HCT116 (cell line): Measurements from ENCODE around the gene IL19. TPM values are rescaled to one million over a fixed set of nuclear protein-coding genes. Genes with fewer than 3 reads are reported as not detected.

Source experiments
- ATAC-seq: fragments of 200-7000 bp; cut with Tn5 transposase; 2 replicates; pipeline ENCODE4 v1.9.1; 2020; ENCODE audit warnings: mild to moderate bottlenecking, moderate library complexity
- BruUV-seq: library from RNA; stranded (reverse); fragments of 400-500 nt; replicated peaks from 2 replicates; lab custom pipeline; 2021; lab: Mats Ljungman, UMichigan
- CTCF ChIA-PET: fragments of 300-600 bp; sonication (Branson Sonifier 250); formaldehyde crosslinking; loops from one replicate; lab custom pipeline; 2021; ENCODE audit warnings: antibody characterized with exemption; lab: Charles Lee
- POLR2A ChIA-PET: fragments of 300-600, 350-600 bp; sonication (Branson Sonifier 250); formaldehyde crosslinking; loops from one replicate; lab custom pipeline; 2021; ENCODE audit warnings: antibody characterized with exemption; lab: Charles Lee
- RAD21 ChIA-PET, 2 experiments: fragments of 300-600 bp; sonication (Branson Sonifier 250); formaldehyde crosslinking; loops; one replicate each; lab custom pipeline; 2023; ENCODE audit warnings: low total read pairs in 2 of 2; ENCODE audit not compliant: uncharacterized antibody in 2 of 2, unreplicated experiment in 2 of 2, low non-redundant PET in 1 of 2; lab: Charles Lee
- DNase-seq: peaks from one replicate; pipeline ENCODE4 v3.0.0-alpha.2; 2010; ENCODE audit warnings: low read depth, low spot score
- H2AFZ ChIP-seq: fragments of 200-600 bp; shearing (Covaris generic), sonication (generic); 2 replicates; pipeline ENCODE4 v1.6.1; 2017; ENCODE audit warnings: low read depth, mixed run types, mixed read lengths, antibody characterized with exemption, low read length; ENCODE audit not compliant: poor library complexity, severe bottlenecking
- H3K27ac ChIP-seq: 2 replicates; pipeline ENCODE4 v1.5.1; 2012; ENCODE audit warnings: low read depth, low read length
- H3K27me3 ChIP-seq: fragments of 200-600 bp; sonication (generic); 2 replicates; pipeline ENCODE4 v1.6.1; 2016; ENCODE audit warnings: mixed run types, low read length, mixed read lengths; ENCODE audit not compliant: insufficient read depth
- H3K36me3 ChIP-seq, 2 experiments: fragments of 200-500 bp in 1 of 2; fragments of 200-600 bp in 1 of 2; sonication (Bioruptor generic) in 1 of 2; sonication (generic) in 1 of 2; 2 replicates each; pipeline versions ENCODE4 v1.5.1 to v1.6.1; 2014 to 2016; ENCODE audit warnings: low read length in 2 of 2, inconsistent platforms in 1 of 2, mixed read lengths in 1 of 2, mixed run types in 1 of 2; ENCODE audit not compliant: insufficient read depth in 2 of 2, control insufficient read depth in 1 of 2
- H3K4me1 ChIP-seq, 2 experiments: fragments of 200-600 bp in 1 of 2; sonication (generic) in 1 of 2; 2 replicates each; pipeline versions ENCODE4 v1.5.1 to v1.6.1; 2012 to 2017; ENCODE audit warnings: low read length in 2 of 2, inconsistent platforms in 1 of 2, mild to moderate bottlenecking in 1 of 2, mixed read lengths in 1 of 2, mixed run types in 1 of 2, moderate library complexity in 1 of 2; ENCODE audit not compliant: insufficient read depth in 2 of 2, control insufficient read depth in 1 of 2
- H3K4me2 ChIP-seq: fragments of 200-600 bp; sonication (generic); 2 replicates; pipeline ENCODE4 v1.6.1; 2017; ENCODE audit warnings: mixed run types, low read length, mixed read lengths
- H3K4me3 ChIP-seq, 2 experiments: fragments of 200-600 bp in 1 of 2; sonication (generic) in 1 of 2; replicated peaks in 1 of 2; 2 replicates each; pipeline ENCODE4 v1.5.1; 2011 to 2016; ENCODE audit warnings: low read length in 2 of 2, control low read depth in 1 of 2, low read depth in 1 of 2, mild to moderate bottlenecking in 1 of 2, mixed read lengths in 1 of 2, mixed run types in 1 of 2
- H3K79me2 ChIP-seq: fragments of 200-600 bp; sonication (generic); 2 replicates; pipeline ENCODE4 v1.6.1; 2017; ENCODE audit warnings: mild to moderate bottlenecking, mixed run types, low read length, moderate library complexity, mixed read lengths; ENCODE audit not compliant: insufficient read depth
- H3K9ac ChIP-seq: fragments of 200-600 bp; sonication (generic); 2 replicates; pipeline ENCODE4 v1.6.1; 2016; ENCODE audit warnings: low read length, mixed read lengths
- H3K9me2 ChIP-seq: fragments of 200-600 bp; sonication (generic), shearing (Covaris generic); 2 replicates; pipeline ENCODE4 v1.6.1; 2017; ENCODE audit warnings: mixed run types, mild to moderate bottlenecking, moderate library complexity; ENCODE audit not compliant: insufficient read depth
- H3K9me3 ChIP-seq, 2 experiments: fragments of 200-500 bp in 1 of 2; fragments of 200-600 bp in 1 of 2; sonication (Bioruptor generic) in 1 of 2; sonication (generic) in 1 of 2; 2 replicates each; pipeline ENCODE4 v1.6.1; 2014 to 2017; ENCODE audit warnings: low read length in 2 of 2, mixed read lengths in 2 of 2, inconsistent platforms in 1 of 2, low read depth in 1 of 2, mild to moderate bottlenecking in 1 of 2, mixed run types in 1 of 2, moderate library complexity in 1 of 2; ENCODE audit not compliant: control insufficient read depth in 1 of 2, insufficient read depth in 1 of 2
- H4K20me1 ChIP-seq: fragments of 200-600 bp; sonication (generic), shearing (Covaris generic); 2 replicates; pipeline ENCODE4 v1.6.1; 2017; ENCODE audit warnings: mixed run types, mild to moderate bottlenecking, moderate library complexity; ENCODE audit not compliant: insufficient read depth
- CBX3 ChIP-seq: IDR thresholded peaks from 2 replicates; pipeline ENCODE4 v1.6.1; 2012; ENCODE audit warnings: low read depth
- EGR1 ChIP-seq: IDR thresholded peaks from 2 replicates; pipeline ENCODE4 v1.6.1; 2012; ENCODE audit warnings: low read depth
- EZH2 ChIP-seq: fragments of 200-600 bp; sonication (generic); IDR thresholded peaks from 2 replicates; pipeline ENCODE4 v1.6.1; 2017; ENCODE audit warnings: antibody characterized with exemption, mixed run types
- EZH2phosphoT487 ChIP-seq: fragments of 200-600 bp; IDR thresholded peaks from 2 replicates; pipeline ENCODE4 v1.6.1; 2018; ENCODE audit warnings: antibody characterized with exemption, borderline replicate concordance
- FOSL1 ChIP-seq: IDR thresholded peaks from 2 replicates; pipeline ENCODE4 v1.6.1; 2012; ENCODE audit warnings: low read depth
- JUND ChIP-seq: IDR thresholded peaks from 2 replicates; pipeline ENCODE4 v1.6.1; 2012
- POLR2A ChIP-seq: IDR thresholded peaks from 2 replicates; pipeline ENCODE4 v1.7.0; 2011; ENCODE audit warnings: borderline replicate concordance; ENCODE audit not compliant: insufficient read depth, insufficient read length; ENCODE audit errors: extremely low read depth
- TCF7L2 ChIP-seq: IDR thresholded peaks from 2 replicates; pipeline ENCODE4 v1.7.0; 2011; ENCODE audit warnings: borderline replicate concordance, inconsistent platforms; ENCODE audit not compliant: insufficient read depth, insufficient read length; ENCODE audit errors: extremely low read depth
- ZFX ChIP-seq: fragments of 450-650 bp; IDR thresholded peaks from 2 replicates; pipeline ENCODE4 v1.6.1; 2017
- intact Hi-C: fragments of 100-400 bp; cut with micrococcal nuclease; formaldehyde crosslinking; loops from 2 replicates; pipeline ENCODE4 v1.10.0; 2022
- total RNA-seq: library from RNA; stranded (reverse); gene quantifications from one replicate; pipeline ENCODE4 v1.2.1, GENCODE V29; 2021; ENCODE audit not compliant: unreplicated experiment
- TF ChIP-seq, protein P1 (sequence below): IDR thresholded peaks from 2 replicates; pipeline ENCODE4 v1.6.1; 2012; ENCODE audit warnings: low read depth
- TF ChIP-seq, protein P2 (sequence below): IDR thresholded peaks from 2 replicates; pipeline ENCODE4 v1.6.1; 2012
- TF ChIP-seq, protein P3 (sequence below), 3 experiments: fragments of 200-600 bp in 1 of 3; sonication (generic) in 1 of 3; IDR thresholded peaks in 2 of 3; conservative IDR thresholded peaks in 1 of 3; 2 replicates each; pipeline ENCODE4 v1.5.1; 2012 to 2017; ENCODE audit warnings: low read depth in 2 of 3, low read length in 2 of 3, antibody characterized with exemption in 1 of 3, borderline replicate concordance in 1 of 3, control low read depth in 1 of 3, mild to moderate bottlenecking in 1 of 3, mixed read lengths in 1 of 3, mixed run types in 1 of 3, moderate library complexity in 1 of 3; ENCODE audit not compliant: insufficient read depth in 1 of 3
- TF ChIP-seq, protein P4 (sequence below): IDR thresholded peaks from 2 replicates; pipeline ENCODE4 v1.6.1; 2012

IL19 gene
- total RNA-seq, 1 experiment from 2014 or later: not detected

DNA sequence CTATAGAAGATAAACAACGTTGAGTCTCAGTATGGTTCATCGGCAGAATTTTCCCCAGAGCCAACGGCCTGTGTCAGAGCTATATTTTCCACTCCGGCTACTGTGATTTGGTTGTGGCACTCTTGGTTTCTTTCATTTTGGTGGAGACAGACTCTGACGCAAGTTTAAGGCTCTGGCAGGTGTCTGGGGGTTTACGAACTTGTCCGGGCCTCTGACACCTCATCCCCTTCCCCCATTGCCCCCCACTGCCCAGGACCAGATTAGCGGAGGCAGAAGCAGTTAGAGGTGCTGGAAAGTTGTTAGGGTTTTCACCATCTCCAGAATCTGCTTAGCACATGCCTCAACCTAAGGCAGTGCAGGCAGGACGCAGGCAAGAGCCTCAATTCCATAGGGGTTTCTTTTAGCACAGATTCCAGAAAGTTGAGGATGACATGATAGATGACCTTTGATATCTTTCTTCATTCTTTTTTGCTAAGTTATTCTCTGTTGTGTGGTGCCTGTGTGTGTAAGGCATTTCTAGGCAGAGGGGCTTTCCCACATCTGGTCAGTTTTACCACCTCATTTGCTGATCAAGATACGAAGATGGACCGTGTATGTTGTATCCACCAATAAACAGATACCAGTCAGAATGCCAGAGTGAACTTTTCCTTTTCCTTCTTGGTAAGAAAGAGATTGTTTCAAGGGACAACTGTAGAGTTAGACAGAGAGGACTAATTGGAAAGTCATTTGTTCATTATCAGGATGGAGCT, 20.1 kb downstream of the IL19 start:
- peaks cover 11% of the 10 kb centered on the region; the same call in 1 of the 2 replicates for H3K27me3 ChIP-seq
- no peak for ATAC-seq
- no TSS peak for BruUV-seq
- H3K4me3 ChIP-seq: no peak overlapping the region
- H3K9me2 ChIP-seq: no peaks in the 10 kb centered on the region
- DNase-seq: no peak
- H2AFZ ChIP-seq: no peak overlapping the region
- H3K9me3 ChIP-seq: no peaks in the 10 kb centered on the region
- H4K20me1 ChIP-seq: no peaks in the 10 kb centered on the region
- RAD21 ChIA-PET: no interaction called here
- CTCF ChIA-PET: no interaction called here
- no peak overlapping the region for H3K9ac ChIP-seq
- H3K36me3 ChIP-seq: no peaks in the 10 kb centered on the region
- no peak for TF ChIP-seq TCF7L2
- no peak overlapping the region for H3K27ac ChIP-seq
- no peaks in the 10 kb centered on the region for H3K4me1 ChIP-seq
- H3K79me2 ChIP-seq: no peaks in the 10 kb centered on the region
- no peak overlapping the region for H3K4me2 ChIP-seq
- intact Hi-C loops: no loop called here
- POLR2A ChIA-PET: no interaction called here

DNA sequence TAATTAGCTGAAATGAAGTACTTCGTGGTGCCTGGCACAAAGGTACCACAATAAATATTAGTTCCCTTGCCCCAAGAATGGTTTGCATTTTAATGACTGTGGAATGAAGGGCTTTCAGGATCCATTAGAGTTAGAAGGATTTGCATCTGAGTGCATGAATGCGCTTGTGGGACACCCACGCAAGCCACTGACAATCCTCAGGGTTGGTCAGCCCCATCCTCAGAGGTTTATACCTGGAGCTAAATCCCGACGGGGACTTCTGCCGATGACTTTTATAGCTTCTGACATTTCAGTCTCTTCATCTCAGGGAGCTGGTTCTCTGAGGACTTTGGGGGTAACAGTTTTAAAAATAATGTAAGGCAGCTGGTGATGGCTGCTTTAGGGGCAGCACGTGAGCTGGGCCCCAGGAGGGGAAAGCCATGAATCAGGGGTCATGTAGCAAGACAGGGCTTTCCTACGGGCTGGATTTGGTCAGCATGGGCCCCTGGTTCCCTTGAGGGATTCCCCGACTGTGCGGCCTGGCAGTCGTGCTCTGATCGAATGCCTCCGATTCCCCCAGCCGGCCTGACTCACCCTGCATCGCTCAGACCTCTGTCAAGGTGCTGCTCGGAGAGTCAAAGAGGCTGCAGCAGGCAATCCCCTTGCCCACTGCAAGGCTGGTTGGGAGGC, 22.5 kb downstream of the IL19 start:
- DNase-seq (no peak), ATAC-seq (no peak)
- H3K4me1 ChIP-seq: no peaks in the 10 kb centered on the region
- H2AFZ ChIP-seq: no peak overlapping the region
- H3K27ac ChIP-seq: no peak overlapping the region
- ChIA-PET RAD21 (no interaction called here), POLR2A (no interaction called here), CTCF (no interaction called here)
- no peak overlapping the region for H3K4me3 ChIP-seq
- no peaks in the 10 kb centered on the region for H3K9me3 ChIP-seq
- no peak overlapping the region for H3K4me2 ChIP-seq
- no TSS peak for BruUV-seq
- no peak overlapping the region for H3K9ac ChIP-seq
- H3K79me2 ChIP-seq: no peaks in the 10 kb centered on the region
- H3K36me3 ChIP-seq: no peaks in the 10 kb centered on the region
- TF ChIP-seq EGR1 (no peak), CBX3 (no peak), EZH2phosphoT487 (no peak), ZFX (no peak), JUND (no peak), EZH2 (no peak), FOSL1 (no peak), POLR2A (no peak), TCF7L2 (no peak)
- TF ChIP-seq, protein P1, sequence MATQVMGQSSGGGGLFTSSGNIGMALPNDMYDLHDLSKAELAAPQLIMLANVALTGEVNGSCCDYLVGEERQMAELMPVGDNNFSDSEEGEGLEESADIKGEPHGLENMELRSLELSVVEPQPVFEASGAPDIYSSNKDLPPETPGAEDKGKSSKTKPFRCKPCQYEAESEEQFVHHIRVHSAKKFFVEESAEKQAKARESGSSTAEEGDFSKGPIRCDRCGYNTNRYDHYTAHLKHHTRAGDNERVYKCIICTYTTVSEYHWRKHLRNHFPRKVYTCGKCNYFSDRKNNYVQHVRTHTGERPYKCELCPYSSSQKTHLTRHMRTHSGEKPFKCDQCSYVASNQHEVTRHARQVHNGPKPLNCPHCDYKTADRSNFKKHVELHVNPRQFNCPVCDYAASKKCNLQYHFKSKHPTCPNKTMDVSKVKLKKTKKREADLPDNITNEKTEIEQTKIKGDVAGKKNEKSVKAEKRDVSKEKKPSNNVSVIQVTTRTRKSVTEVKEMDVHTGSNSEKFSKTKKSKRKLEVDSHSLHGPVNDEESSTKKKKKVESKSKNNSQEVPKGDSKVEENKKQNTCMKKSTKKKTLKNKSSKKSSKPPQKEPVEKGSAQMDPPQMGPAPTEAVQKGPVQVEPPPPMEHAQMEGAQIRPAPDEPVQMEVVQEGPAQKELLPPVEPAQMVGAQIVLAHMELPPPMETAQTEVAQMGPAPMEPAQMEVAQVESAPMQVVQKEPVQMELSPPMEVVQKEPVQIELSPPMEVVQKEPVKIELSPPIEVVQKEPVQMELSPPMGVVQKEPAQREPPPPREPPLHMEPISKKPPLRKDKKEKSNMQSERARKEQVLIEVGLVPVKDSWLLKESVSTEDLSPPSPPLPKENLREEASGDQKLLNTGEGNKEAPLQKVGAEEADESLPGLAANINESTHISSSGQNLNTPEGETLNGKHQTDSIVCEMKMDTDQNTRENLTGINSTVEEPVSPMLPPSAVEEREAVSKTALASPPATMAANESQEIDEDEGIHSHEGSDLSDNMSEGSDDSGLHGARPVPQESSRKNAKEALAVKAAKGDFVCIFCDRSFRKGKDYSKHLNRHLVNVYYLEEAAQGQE: no peak
- TF ChIP-seq, protein P2, sequence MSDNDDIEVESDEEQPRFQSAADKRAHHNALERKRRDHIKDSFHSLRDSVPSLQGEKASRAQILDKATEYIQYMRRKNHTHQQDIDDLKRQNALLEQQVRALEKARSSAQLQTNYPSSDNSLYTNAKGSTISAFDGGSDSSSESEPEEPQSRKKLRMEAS: no peak
- TF ChIP-seq, protein P3, sequence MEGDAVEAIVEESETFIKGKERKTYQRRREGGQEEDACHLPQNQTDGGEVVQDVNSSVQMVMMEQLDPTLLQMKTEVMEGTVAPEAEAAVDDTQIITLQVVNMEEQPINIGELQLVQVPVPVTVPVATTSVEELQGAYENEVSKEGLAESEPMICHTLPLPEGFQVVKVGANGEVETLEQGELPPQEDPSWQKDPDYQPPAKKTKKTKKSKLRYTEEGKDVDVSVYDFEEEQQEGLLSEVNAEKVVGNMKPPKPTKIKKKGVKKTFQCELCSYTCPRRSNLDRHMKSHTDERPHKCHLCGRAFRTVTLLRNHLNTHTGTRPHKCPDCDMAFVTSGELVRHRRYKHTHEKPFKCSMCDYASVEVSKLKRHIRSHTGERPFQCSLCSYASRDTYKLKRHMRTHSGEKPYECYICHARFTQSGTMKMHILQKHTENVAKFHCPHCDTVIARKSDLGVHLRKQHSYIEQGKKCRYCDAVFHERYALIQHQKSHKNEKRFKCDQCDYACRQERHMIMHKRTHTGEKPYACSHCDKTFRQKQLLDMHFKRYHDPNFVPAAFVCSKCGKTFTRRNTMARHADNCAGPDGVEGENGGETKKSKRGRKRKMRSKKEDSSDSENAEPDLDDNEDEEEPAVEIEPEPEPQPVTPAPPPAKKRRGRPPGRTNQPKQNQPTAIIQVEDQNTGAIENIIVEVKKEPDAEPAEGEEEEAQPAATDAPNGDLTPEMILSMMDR (IDR thresholded peaks at IDR 0.05 in 2 of 3, conservative IDR thresholded peaks at IDR 0.05 in 1 of 3; ENCODE audit: borderline replicate concordance in 1 of 3, insufficient read depth in 1 of 3, low read depth in 2 of 3, low read length in 2 of 3): no peak
- TF ChIP-seq, protein P4, sequence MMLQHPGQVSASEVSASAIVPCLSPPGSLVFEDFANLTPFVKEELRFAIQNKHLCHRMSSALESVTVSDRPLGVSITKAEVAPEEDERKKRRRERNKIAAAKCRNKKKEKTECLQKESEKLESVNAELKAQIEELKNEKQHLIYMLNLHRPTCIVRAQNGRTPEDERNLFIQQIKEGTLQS: no peak
- H3K9me2 ChIP-seq: no peaks in the 10 kb centered on the region
- no peaks in the 10 kb centered on the region for H4K20me1 ChIP-seq
- no peaks in the 10 kb centered on the region for H3K27me3 ChIP-seq
- intact Hi-C loops: no loop called here
